ENCODE measurements around the gene CATSPERD. TPM values are rescaled to one million over a fixed set of nuclear protein-coding genes. Genes with fewer than 3 reads are reported as not detected.

The CATSPERD gene
- total RNA-seq, 4 donors from 2014 or later = 0.27 to 0.47 TPM; not detected in 2

GRCh38 chr19:5690125-5690954 is 30.1 kb upstream of the CATSPERD start, which contains the start of gene RPL36:
Gene RPL36 (plus strand): TSS chr19:5690295. CDS start chr19:5690508, 213 bp downstream.
- Histone ChIP-seq H3K27me3 (no peaks in the 10 kb centered on the region), H3K9me3 (no peaks in the 10 kb centered on the region), H3K4me3 (peak within 1 kb of the TSS; percentile 60 to 85), H3K27ac (peak within 1 kb of the TSS; percentile 71 to 95 (median 94)), H3K36me3 (peaks cover 0 to 40% of the 10 kb centered on the region in 2 donors), H3K4me1 (peaks cover 0 to 67% (median 11%) of the 10 kb centered on the region in 3 donors)
- peak; percentile 82 for ATAC-seq
- 5% methylated on average over 4 of the region's 73 CpGs; no CpG with 5 or more reads in 1 of the 2 donors for WGBS, 2 donors (ENCODE audit: low coverage in 1 of 2)
- TF ChIP-seq POLR2A (IDR thresholded peaks at IDR 0.05) = peak; percentile 89
- peak in 3 of 4 experiments; percentile 98 to 99 (median 99) for TF ChIP-seq CTCF (IDR thresholded peaks at IDR 0.05)
- peak; percentile 97 for TF ChIP-seq POLR2AphosphoS5 (IDR thresholded peaks at IDR 0.05)
- no peak for TF ChIP-seq EP300 (IDR thresholded peaks at IDR 0.05)

- peaks cover 0 to 65% (median 11%) of the 10 kb centered on the region in 3 donors for H3K4me1 ChIP-seq
- no peak for ATAC-seq
Observed at GRCh38 chr19:5690955-5691821, 29.2 kb upstream of the CATSPERD start.

GRCh38 chr19:5691822-5692722 is 28.4 kb upstream of the CATSPERD start:
- Histone ChIP-seq H3K36me3 (peaks cover 0 to 58% of the 10 kb centered on the region in 2 donors), H3K27ac (peak overlapping the region in 3 of 4 donors; percentile 92 to 95 (median 95)), H3K4me3 (peak overlapping the region in 1 of 2 donors; percentile 85)

More at GRCh38 chr19:5690955-5691821, 29.2 kb upstream of the CATSPERD start:
- no peaks in the 10 kb centered on the region for H3K9me3 ChIP-seq
- no peaks in the 10 kb centered on the region for H3K27me3 ChIP-seq
- 0 to 8% methylated on average over 2 to 14 of the region's 54 CpGs for WGBS, 2 donors (ENCODE audit: low coverage in 1 of 2)
- H3K4me3 ChIP-seq = peak overlapping the region; percentile 60 to 85
- H3K27ac ChIP-seq = peak overlapping the region; percentile 71 to 95 (median 94)
- peaks cover 0 to 49% of the 10 kb centered on the region in 2 donors for H3K36me3 ChIP-seq
- TF ChIP-seq CTCF (IDR thresholded peaks at IDR 0.05) (peak in 1 of 4 experiments; percentile 7), POLR2AphosphoS5 (IDR thresholded peaks at IDR 0.05) (peak; percentile 13), POLR2A (IDR thresholded peaks at IDR 0.05) (no peak), EP300 (IDR thresholded peaks at IDR 0.05) (no peak)

More at GRCh38 chr19:5691822-5692722, 28.4 kb upstream of the CATSPERD start:
- WGBS, 2 donors (ENCODE audit: low coverage in 1 of 2) = 30% methylated on average over 2 of the region's 42 CpGs; no CpG with 5 or more reads in 1 of the 2 donors
- TF ChIP-seq POLR2A (IDR thresholded peaks at IDR 0.05) = no peak
- no peak for TF ChIP-seq CTCF (IDR thresholded peaks at IDR 0.05)
- TF ChIP-seq EP300 (IDR thresholded peaks at IDR 0.05) = no peak
- TF ChIP-seq POLR2AphosphoS5 (IDR thresholded peaks at IDR 0.05) = no peak
- no peaks in the 10 kb centered on the region for H3K9me3 ChIP-seq
- no peak for ATAC-seq
- no peaks in the 10 kb centered on the region for H3K27me3 ChIP-seq
- H3K4me1 ChIP-seq = peaks cover 0 to 56% (median 11%) of the 10 kb centered on the region in 3 donors

Data from gastroesophageal sphincter (tissue), 4 donors.